GM10266 (cell line): ENCODE measurements around the gene FOXB1.

Source experiments
- DNase-seq: peaks from one replicate; pipeline ENCODE4 v3.0.0; 2012; ENCODE audit errors: extremely low spot score
- TF ChIP-seq, protein P1 (sequence below): IDR thresholded peaks from 2 replicates; pipeline ENCODE4 v1.5.1; 2012; ENCODE audit warnings: mild to moderate bottlenecking, low read depth; ENCODE audit not compliant: control insufficient read depth, insufficient read depth; ENCODE audit errors: missing control alignments

Gene FOXB1

DNA sequence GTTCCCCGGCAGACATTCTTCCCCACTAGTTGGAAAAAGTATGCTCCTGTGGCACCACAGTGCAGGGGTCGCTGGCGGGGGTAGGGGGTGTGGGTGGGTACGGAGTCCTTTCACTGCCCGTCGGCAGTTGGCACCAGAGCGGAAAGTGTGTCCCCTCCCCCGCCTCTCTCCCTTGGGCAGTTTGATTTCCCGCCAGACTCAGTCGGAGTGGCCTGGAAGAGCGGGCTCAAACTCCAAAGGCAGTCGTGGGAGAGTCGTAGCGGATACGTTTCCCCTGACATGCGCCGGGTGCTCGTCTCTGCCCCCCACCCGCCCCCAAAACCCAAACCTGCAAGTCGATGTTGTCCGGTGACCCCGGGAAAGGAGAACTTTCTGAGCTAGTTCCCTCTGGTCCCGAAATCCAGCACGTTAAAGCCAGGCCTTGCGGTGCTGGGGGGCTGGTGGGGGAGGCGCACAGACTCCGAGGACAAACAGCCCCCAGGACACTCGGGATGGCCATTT lies 4.4 kb upstream of the FOXB1 start:
- DNase-seq = peak; percentile 9
- TF ChIP-seq, protein P1, sequence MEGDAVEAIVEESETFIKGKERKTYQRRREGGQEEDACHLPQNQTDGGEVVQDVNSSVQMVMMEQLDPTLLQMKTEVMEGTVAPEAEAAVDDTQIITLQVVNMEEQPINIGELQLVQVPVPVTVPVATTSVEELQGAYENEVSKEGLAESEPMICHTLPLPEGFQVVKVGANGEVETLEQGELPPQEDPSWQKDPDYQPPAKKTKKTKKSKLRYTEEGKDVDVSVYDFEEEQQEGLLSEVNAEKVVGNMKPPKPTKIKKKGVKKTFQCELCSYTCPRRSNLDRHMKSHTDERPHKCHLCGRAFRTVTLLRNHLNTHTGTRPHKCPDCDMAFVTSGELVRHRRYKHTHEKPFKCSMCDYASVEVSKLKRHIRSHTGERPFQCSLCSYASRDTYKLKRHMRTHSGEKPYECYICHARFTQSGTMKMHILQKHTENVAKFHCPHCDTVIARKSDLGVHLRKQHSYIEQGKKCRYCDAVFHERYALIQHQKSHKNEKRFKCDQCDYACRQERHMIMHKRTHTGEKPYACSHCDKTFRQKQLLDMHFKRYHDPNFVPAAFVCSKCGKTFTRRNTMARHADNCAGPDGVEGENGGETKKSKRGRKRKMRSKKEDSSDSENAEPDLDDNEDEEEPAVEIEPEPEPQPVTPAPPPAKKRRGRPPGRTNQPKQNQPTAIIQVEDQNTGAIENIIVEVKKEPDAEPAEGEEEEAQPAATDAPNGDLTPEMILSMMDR = no peak

DNA sequence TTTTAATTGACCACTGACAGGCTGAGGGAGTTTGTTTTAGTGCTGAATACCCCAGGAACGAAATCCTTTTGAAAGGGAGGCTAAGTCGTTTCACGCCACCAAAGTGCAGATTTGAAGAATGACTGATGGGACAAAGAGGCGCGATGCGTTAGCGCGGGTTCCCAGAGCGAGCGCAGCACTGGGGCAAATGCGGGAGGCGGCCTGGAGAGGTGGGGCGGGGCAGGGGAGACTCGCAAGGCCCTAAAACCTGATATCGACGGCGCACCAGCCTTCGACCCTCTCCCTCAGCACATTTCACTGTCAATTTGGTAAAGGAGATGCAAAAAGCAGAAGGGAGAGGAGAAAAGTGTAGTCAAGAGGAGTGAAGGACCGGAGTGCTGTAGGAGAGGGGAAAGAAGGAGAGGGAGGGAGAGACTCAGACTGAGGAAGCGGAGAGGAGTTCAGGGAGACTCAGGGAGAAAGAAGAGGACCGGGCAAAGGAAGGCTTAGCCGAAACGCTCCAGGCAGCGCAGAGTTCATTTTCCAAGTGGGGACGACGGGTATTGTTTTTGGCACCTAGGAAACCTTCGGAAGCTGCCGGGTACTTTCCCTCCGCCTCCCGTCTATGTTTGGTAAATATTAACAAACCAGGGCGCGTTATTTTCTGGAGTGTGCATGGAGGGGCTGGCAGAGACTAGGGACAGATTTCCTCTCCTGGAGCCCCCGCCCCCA lies 3.8 kb upstream of the FOXB1 start:
- TF ChIP-seq, protein P1 = no peak
- peak; percentile 10 for DNase-seq

GRCh38 chr15:60000824-60001609 lies 3.1 kb upstream of the FOXB1 start:
- DNase-seq = peak; percentile 8
- TF ChIP-seq, protein P1 = no peak

- DNase-seq = peak; percentile 19
Measured at GRCh38 chr15:60001610-60002527, 2.2 kb upstream of the FOXB1 start.

GRCh38 chr15:60002528-60003218 lies 1.4 kb upstream of the FOXB1 start:
- DNase-seq = peak; percentile 7
- TF ChIP-seq, protein P1 = no peak

More at GRCh38 chr15:60001610-60002527, 2.2 kb upstream of the FOXB1 start:
- TF ChIP-seq, protein P1 = no peak

GRCh38 chr15:60003243-60004008 lies 685 bp upstream of the FOXB1 start:
- peak; percentile 30 for DNase-seq
- TF ChIP-seq, protein P1 = no peak
